Choroid plexus epithelial cell (primary cell): ENCODE results near the gene CIRBP.

Experiments used
- DNase-seq: peaks from one replicate; pipeline ENCODE4 v3.0.0-alpha.2; 2010; ENCODE audit warnings: low read depth
- H3K4me3 ChIP-seq: 2 replicates; pipeline ENCODE4 v1.5.1; 2011; ENCODE audit warnings: low read depth, mild to moderate bottlenecking, control low read depth, low read length, moderate library complexity
- CTCF ChIP-seq: conservative IDR thresholded peaks from 2 replicates; pipeline ENCODE4 v1.5.1; 2011; ENCODE audit warnings: low read depth, mild to moderate bottlenecking, control low read depth, inconsistent platforms, low read length, moderate library complexity

The CIRBP gene

GRCh38 chr19:1277061-1277460 is 7.9 kb downstream of the CIRBP start:
- DNase-seq, result no peak
- no peak for TF ChIP-seq CTCF
- no peak overlapping the region for H3K4me3 ChIP-seq

- no peak overlapping the region for H3K4me3 ChIP-seq
- TF ChIP-seq CTCF, result no peak
- no peak for DNase-seq
These were observed 8.9 kb downstream of the CIRBP start for GRCh38 chr19:1278074-1278473.

GRCh38 chr19:1278713-1279660 is 9.9 kb downstream of the CIRBP start:
- no peak for TF ChIP-seq CTCF
- no peak overlapping the region for H3K4me3 ChIP-seq
- DNase-seq, result no peak

GRCh38 chr19:1279782-1280341 is 10.7 kb downstream of the CIRBP start:
- TF ChIP-seq CTCF, result peak; percentile 98
- peak; percentile 87 for DNase-seq
- no peak overlapping the region for H3K4me3 ChIP-seq

- no peak overlapping the region for H3K4me3 ChIP-seq
- no peak for DNase-seq
- no peak for TF ChIP-seq CTCF
These were observed 11.8 kb downstream of the CIRBP start for GRCh38 chr19:1280636-1281568.

GRCh38 chr19:1281569-1282287 is 12.6 kb downstream of the CIRBP start:
- H3K4me3 ChIP-seq, result no peak overlapping the region
- TF ChIP-seq CTCF, result no peak
- no peak for DNase-seq
